A673 (cell line): ENCODE data around the gene PPP1R7. TPM values are rescaled to one million over a fixed set of nuclear protein-coding genes. Genes with fewer than 3 reads are reported as not detected.

Experiments used
- BruUV-seq: library from RNA; stranded (reverse); fragments of 400-500 nt; replicated peaks from 2 replicates; lab custom pipeline; 2021; lab: Mats Ljungman, UMichigan
- CTCF ChIA-PET: fragments of 300-600 bp; sonication (Branson Sonifier 250); formaldehyde crosslinking; loops from one replicate; lab custom pipeline; 2022; ENCODE audit warnings: antibody characterized with exemption; lab: Charles Lee
- POLR2A ChIA-PET: fragments of 300-600 bp; sonication (Branson Sonifier 250); formaldehyde crosslinking; loops from one replicate; lab custom pipeline; 2022; ENCODE audit warnings: antibody characterized with exemption; ENCODE audit not compliant: low non-redundant PET; lab: Charles Lee
- DNase-seq: peaks from one replicate; pipeline ENCODE4 v3.0.0-alpha.2; 2015; ENCODE audit warnings: low spot score
- H3K27ac ChIP-seq: fragments of 200-600 bp; sonication (generic); 2 replicates; pipeline ENCODE4 v1.5.1; 2016; ENCODE audit warnings: mixed run types, low read depth, mild to moderate bottlenecking, mixed read lengths, antibody characterized with exemption, low read length; ENCODE audit not compliant: poor library complexity, severe bottlenecking
- H3K27me3 ChIP-seq: fragments of 200-600 bp; sonication (generic); replicated peaks from 2 replicates; pipeline ENCODE4 v1.6.1; 2017; ENCODE audit warnings: mixed run types, low read depth, mild to moderate bottlenecking, mixed read lengths, antibody characterized with exemption, low read length; ENCODE audit not compliant: insufficient read depth, poor library complexity
- H3K36me3 ChIP-seq: fragments of 200-600 bp; sonication (generic); 2 replicates; pipeline ENCODE4 v1.6.1; 2016; ENCODE audit warnings: mixed run types, mild to moderate bottlenecking, mixed read lengths, antibody characterized with exemption, low read length; ENCODE audit not compliant: insufficient read depth, poor library complexity, severe bottlenecking
- H3K4me1 ChIP-seq: fragments of 200-600 bp; sonication (generic); 2 replicates; pipeline ENCODE4 v1.6.1; 2017; ENCODE audit warnings: mixed run types, mild to moderate bottlenecking, mixed read lengths, antibody characterized with exemption, low read length; ENCODE audit not compliant: insufficient read depth, poor library complexity, severe bottlenecking
- H3K4me3 ChIP-seq: fragments of 200-600 bp; sonication (generic); 2 replicates; pipeline ENCODE4 v1.5.1; 2016; ENCODE audit warnings: low read depth, mixed run types, mild to moderate bottlenecking, mixed read lengths, low read length; ENCODE audit not compliant: poor library complexity, severe bottlenecking
- H3K9me3 ChIP-seq: fragments of 200-600 bp; sonication (generic); 2 replicates; pipeline ENCODE4 v1.6.1; 2016; ENCODE audit warnings: mixed run types, low read depth, mild to moderate bottlenecking, mixed read lengths, antibody characterized with exemption, low read length; ENCODE audit not compliant: poor library complexity, severe bottlenecking
- CTCF ChIP-seq: fragments of 300-800, 200-600 bp; sonication (generic); conservative IDR thresholded peaks from 2 replicates; pipeline ENCODE4 v1.5.1; 2017; ENCODE audit warnings: low read depth, mild to moderate bottlenecking, antibody characterized with exemption, low read length, moderate library complexity, mixed read lengths
- EZH2 ChIP-seq: fragments of 200-600 bp; sonication (generic); IDR thresholded peaks from 2 replicates; pipeline ENCODE4 v1.6.1; 2017; ENCODE audit warnings: borderline replicate concordance, low read depth, mild to moderate bottlenecking, mixed read lengths, antibody characterized with exemption, low read length; ENCODE audit not compliant: poor library complexity, severe bottlenecking
- intact Hi-C: fragments of 100-400 bp; cut with micrococcal nuclease; formaldehyde crosslinking; loops from one replicate; pipeline ENCODE4 v1.10.0; 2022; ENCODE audit not compliant: unreplicated experiment
- total RNA-seq: library from RNA; stranded (reverse); gene quantifications from 2 replicates; pipeline ENCODE4 v1.2.3, GENCODE V29; 2021

PPP1R7 gene
- total RNA-seq, 1 experiment from 2014 or later = 70.7 TPM

- ChIA-PET POLR2A (no interaction called here), CTCF (no interaction called here)
- Histone ChIP-seq H3K36me3 (no peaks in the 10 kb centered on the region), H3K27ac (no peak overlapping the region), H3K4me1 (no peaks in the 10 kb centered on the region), H3K4me3 (no peak overlapping the region), H3K27me3 (no peaks in the 10 kb centered on the region), H3K9me3 (no peaks in the 10 kb centered on the region)
- intact Hi-C loops = no loop called here
- no peak for DNase-seq
- no peak for TF ChIP-seq CTCF
- TF ChIP-seq EZH2 = no peak
- no TSS peak for BruUV-seq
These were observed 50.6 kb downstream of the PPP1R7 start for GRCh38 chr2:241200822-241201395.

DNA sequence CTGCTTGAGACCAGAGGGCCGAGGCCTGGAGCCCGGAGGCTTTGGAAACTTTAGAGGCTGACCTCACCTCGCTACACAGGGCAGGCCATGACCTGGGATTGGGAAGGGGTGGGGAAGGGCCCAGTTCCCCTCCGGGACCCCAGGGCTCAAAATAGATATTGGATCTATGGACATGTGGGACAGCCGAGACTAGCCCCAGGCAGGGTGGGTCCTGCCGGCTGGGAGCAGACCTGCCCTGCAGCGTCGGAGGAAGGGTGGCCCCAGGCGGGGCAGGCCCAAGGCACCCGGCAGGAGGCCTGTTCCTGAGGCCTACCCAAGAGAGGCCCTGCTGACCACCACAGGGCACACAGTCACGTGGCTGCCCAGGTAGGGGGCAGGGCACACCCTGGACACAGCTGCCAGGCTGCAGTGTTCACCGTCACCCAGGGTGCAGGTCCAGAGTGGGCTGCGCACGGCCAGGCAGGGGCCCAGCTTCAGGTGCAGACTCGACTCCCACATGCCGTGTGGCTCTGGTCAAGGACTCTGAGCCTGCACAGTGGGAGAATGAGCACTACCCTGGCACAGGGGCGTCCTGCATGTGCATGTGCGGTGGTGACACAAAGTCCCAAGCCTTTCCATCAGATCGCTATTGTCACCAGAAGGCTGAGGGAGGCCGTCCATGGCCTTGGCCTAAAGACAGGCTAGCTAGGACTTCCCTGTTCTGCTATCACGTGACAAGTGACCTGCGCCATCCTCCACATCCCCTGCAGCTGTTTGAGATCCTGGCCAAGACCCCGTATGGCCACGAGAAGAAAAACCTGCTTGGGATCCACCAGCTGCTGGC lies 51.4 kb downstream of the PPP1R7 start:
- no TSS peak for BruUV-seq
- DNase-seq = no peak
- ChIA-PET CTCF (no interaction called here), POLR2A (no interaction called here)
- Histone ChIP-seq H3K36me3 (no peaks in the 10 kb centered on the region), H3K4me3 (no peak overlapping the region), H3K27ac (no peak overlapping the region), H3K27me3 (no peaks in the 10 kb centered on the region), H3K4me1 (no peaks in the 10 kb centered on the region), H3K9me3 (no peaks in the 10 kb centered on the region)
- intact Hi-C loops = no loop called here
- TF ChIP-seq EZH2 = no peak
- no peak for TF ChIP-seq CTCF

DNA sequence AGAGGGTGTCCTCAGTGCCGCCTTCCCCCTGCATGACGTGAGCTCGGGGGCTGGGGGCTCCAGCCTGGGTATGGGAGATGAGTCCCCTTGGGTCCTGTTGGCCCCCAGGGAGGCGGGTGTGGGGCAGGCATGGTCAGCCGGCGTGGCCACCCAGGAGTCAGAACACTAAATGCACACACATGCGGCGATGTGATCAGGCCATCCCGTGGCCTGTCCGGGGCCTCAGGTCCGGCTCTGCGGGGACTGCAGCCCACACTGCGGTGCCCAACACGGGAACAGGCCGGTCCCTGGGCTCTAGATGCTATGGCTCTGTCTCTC lies 52.0 kb downstream of the PPP1R7 start:
- H3K4me1 ChIP-seq = no peaks in the 10 kb centered on the region
- H3K36me3 ChIP-seq = no peaks in the 10 kb centered on the region
- no peaks in the 10 kb centered on the region for H3K27me3 ChIP-seq
- no TSS peak for BruUV-seq
- H3K27ac ChIP-seq = no peak overlapping the region
- intact Hi-C loops = no loop called here
- DNase-seq = no peak
- POLR2A ChIA-PET = no interaction called here
- no peaks in the 10 kb centered on the region for H3K9me3 ChIP-seq
- CTCF ChIA-PET = no interaction called here
- H3K4me3 ChIP-seq = no peak overlapping the region
- TF ChIP-seq EZH2 = no peak
- TF ChIP-seq CTCF = no peak
